Measurements from ENCODE around the gene PRSS1.
"Not testable (repeated sequence)": the region's sequence is repeated elsewhere in the genome, so short reads cannot be mapped to it uniquely, and the experiment has no call there.

DNA sequence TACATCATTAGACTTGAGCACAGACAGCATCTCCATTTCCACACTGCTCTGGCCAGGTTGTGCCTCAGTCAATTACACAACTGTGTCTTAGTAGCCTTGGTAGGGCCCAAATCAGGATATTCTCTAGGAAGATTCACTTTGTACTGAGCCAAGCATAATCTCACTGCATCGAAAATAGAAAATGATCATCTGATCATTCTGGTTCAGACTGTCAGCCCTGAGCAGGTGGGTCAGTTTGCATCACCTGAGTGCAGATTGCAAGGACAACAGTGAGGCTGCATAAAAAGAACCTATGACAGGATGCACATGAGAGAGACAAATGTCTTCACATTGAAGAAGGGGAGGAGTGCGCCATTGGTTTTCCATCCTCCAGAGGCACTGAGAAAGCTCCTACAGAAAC lies 862 bp upstream of the PRSS1 start:
- TF ChIP-seq, protein P1, sequence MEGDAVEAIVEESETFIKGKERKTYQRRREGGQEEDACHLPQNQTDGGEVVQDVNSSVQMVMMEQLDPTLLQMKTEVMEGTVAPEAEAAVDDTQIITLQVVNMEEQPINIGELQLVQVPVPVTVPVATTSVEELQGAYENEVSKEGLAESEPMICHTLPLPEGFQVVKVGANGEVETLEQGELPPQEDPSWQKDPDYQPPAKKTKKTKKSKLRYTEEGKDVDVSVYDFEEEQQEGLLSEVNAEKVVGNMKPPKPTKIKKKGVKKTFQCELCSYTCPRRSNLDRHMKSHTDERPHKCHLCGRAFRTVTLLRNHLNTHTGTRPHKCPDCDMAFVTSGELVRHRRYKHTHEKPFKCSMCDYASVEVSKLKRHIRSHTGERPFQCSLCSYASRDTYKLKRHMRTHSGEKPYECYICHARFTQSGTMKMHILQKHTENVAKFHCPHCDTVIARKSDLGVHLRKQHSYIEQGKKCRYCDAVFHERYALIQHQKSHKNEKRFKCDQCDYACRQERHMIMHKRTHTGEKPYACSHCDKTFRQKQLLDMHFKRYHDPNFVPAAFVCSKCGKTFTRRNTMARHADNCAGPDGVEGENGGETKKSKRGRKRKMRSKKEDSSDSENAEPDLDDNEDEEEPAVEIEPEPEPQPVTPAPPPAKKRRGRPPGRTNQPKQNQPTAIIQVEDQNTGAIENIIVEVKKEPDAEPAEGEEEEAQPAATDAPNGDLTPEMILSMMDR (IDR thresholded peaks at IDR 0.05): not testable (repeated sequence)
- TF ChIP-seq EZH2phosphoT487, EZH2 (IDR thresholded peaks at IDR 0.05): not testable (repeated sequence)
